ENCODE measurements around the gene RALGAPB.
"Not testable (repeated sequence)": the region's sequence is repeated elsewhere in the genome, so short reads cannot be mapped to it uniquely, and the experiment has no call there.

The RALGAPB gene

DNA sequence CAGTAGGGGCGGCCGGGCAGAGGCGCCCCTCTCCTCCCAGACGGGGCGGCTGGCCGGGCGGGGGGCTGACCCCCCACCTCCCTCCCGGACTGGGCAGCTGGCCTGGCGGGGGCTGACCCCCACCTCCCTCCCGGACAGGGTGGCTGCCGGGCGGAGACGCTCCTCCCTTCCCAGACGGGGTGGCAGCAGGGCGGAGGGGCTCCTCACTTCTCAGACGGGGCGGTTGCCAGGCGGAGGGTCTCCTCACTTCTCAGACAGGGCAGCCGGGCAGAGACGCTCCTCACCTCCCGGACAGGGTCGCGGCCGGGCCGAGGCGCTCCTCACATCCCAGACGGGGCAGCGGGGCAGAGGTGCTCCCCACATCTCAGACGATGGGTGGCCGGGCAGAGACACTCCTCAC, 11.1 kb upstream of the RALGAPB start:
- not testable (repeated sequence) for H4K20me1 ChIP-seq (ENCODE audit: insufficient read depth, low read length); H3K4me3 ChIP-seq (ENCODE audit: low read depth in 1 of 2, low read length in 2 of 2); H3K79me2 ChIP-seq (ENCODE audit: insufficient read depth, low read length); H3K4me1 ChIP-seq (ENCODE audit: insufficient read depth, low read length); H3K9me3 ChIP-seq (ENCODE audit: insufficient read depth, low read length, severe bottlenecking); H3K27ac ChIP-seq (ENCODE audit: low read length); H3K36me3 ChIP-seq (ENCODE audit: insufficient read depth, low read length); H3K27me3 ChIP-seq (ENCODE audit: insufficient read depth, low read length, poor library complexity); H2AFZ ChIP-seq (ENCODE audit: low read depth, low read length); DNase-seq; ATAC-seq (ENCODE audit: insufficient read depth, low read depth); H3K9ac ChIP-seq (ENCODE audit: low read depth, low read length); H3K4me2 ChIP-seq (ENCODE audit: insufficient read depth, low read length)

DNA sequence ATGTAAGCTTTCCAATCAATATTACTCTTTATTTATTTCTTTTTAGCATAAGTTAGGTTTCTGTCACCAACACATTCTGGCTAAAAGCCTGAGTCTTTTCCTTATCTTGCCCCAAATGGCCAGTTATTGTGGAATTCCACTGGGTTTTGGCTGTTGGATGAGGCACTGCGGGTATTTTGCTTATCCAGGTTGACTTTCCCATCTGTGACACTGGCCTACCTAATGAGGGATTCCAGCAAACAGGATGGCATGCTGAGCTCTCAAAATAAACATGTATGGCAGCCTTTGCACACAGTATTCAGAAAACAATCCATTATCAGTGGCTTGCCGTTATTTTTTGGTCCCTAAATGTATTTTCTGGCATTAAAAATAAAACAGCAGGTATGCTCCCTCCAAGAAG, 6.5 kb upstream of the RALGAPB start:
- Histone ChIP-seq H2AFZ (ENCODE audit: low read depth, low read length) (no peak overlapping the region), H3K4me1 (ENCODE audit: insufficient read depth, low read length) (no peaks in the 10 kb centered on the region), H3K27ac (ENCODE audit: low read length) (no peak overlapping the region), H3K79me2 (ENCODE audit: insufficient read depth, low read length) (no peaks in the 10 kb centered on the region), H3K9me3 (ENCODE audit: insufficient read depth, low read length, severe bottlenecking) (no peaks in the 10 kb centered on the region), H3K27me3 (ENCODE audit: insufficient read depth, low read length, poor library complexity) (no peaks in the 10 kb centered on the region), H3K9ac (ENCODE audit: low read depth, low read length) (no peak overlapping the region), H3K4me3 (ENCODE audit: low read depth in 1 of 2, low read length in 2 of 2) (no peak overlapping the region), H4K20me1 (ENCODE audit: insufficient read depth, low read length) (no peaks in the 10 kb centered on the region), H3K4me2 (ENCODE audit: insufficient read depth, low read length) (no peak overlapping the region), H3K36me3 (ENCODE audit: insufficient read depth, low read length) (no peaks in the 10 kb centered on the region)
- ATAC-seq (ENCODE audit: insufficient read depth, low read depth) (no peak), DNase-seq (no peak)
- TF ChIP-seq, protein P1, sequence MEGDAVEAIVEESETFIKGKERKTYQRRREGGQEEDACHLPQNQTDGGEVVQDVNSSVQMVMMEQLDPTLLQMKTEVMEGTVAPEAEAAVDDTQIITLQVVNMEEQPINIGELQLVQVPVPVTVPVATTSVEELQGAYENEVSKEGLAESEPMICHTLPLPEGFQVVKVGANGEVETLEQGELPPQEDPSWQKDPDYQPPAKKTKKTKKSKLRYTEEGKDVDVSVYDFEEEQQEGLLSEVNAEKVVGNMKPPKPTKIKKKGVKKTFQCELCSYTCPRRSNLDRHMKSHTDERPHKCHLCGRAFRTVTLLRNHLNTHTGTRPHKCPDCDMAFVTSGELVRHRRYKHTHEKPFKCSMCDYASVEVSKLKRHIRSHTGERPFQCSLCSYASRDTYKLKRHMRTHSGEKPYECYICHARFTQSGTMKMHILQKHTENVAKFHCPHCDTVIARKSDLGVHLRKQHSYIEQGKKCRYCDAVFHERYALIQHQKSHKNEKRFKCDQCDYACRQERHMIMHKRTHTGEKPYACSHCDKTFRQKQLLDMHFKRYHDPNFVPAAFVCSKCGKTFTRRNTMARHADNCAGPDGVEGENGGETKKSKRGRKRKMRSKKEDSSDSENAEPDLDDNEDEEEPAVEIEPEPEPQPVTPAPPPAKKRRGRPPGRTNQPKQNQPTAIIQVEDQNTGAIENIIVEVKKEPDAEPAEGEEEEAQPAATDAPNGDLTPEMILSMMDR (IDR thresholded peaks at IDR 0.05; ENCODE audit: borderline replicate concordance, extremely low read depth, low read length, poor library complexity, severe bottlenecking), result no peak
- no peak for TF ChIP-seq EZH2 (IDR thresholded peaks at IDR 0.05; ENCODE audit: borderline replicate concordance, low read depth, low read length, severe bottlenecking)

DNA sequence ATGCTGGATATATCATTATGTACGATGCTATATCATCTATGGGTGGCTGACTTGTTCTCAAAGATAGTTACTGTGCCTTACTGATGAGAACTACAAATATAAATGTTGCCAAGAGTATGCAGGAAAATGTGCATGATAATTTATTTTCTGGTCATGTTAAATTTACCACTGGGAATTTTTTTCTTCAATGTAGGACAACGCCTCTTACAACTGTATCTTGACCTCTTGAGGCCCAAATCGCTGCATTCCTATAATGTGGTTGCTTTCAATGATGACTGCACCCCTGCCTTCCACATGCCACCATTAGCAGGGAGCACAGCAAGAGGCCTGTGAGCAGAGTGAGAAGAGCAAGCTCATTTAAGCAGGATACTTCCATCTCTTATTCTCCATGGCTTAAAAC, 5.7 kb upstream of the RALGAPB start:
- Histone ChIP-seq H3K4me3 (ENCODE audit: low read depth in 1 of 2, low read length in 2 of 2) (no peak overlapping the region), H3K27ac (ENCODE audit: low read length) (no peak overlapping the region), H3K9me3 (ENCODE audit: insufficient read depth, low read length, severe bottlenecking) (no peaks in the 10 kb centered on the region), H3K36me3 (ENCODE audit: insufficient read depth, low read length) (no peaks in the 10 kb centered on the region), H3K4me2 (ENCODE audit: insufficient read depth, low read length) (no peak overlapping the region), H3K79me2 (ENCODE audit: insufficient read depth, low read length) (no peaks in the 10 kb centered on the region), H2AFZ (ENCODE audit: low read depth, low read length) (no peak overlapping the region), H3K9ac (ENCODE audit: low read depth, low read length) (no peak overlapping the region), H3K4me1 (ENCODE audit: insufficient read depth, low read length) (peaks cover 6% of the 10 kb centered on the region), H3K27me3 (ENCODE audit: insufficient read depth, low read length, poor library complexity) (no peaks in the 10 kb centered on the region), H4K20me1 (ENCODE audit: insufficient read depth, low read length) (no peaks in the 10 kb centered on the region)
- no peak for ATAC-seq (ENCODE audit: insufficient read depth, low read depth)
- DNase-seq, result no peak
- TF ChIP-seq, protein P1 (IDR thresholded peaks at IDR 0.05; ENCODE audit: borderline replicate concordance, extremely low read depth, low read length, poor library complexity, severe bottlenecking), result no peak
- no peak for TF ChIP-seq EZH2 (IDR thresholded peaks at IDR 0.05; ENCODE audit: borderline replicate concordance, low read depth, low read length, severe bottlenecking)

DNA sequence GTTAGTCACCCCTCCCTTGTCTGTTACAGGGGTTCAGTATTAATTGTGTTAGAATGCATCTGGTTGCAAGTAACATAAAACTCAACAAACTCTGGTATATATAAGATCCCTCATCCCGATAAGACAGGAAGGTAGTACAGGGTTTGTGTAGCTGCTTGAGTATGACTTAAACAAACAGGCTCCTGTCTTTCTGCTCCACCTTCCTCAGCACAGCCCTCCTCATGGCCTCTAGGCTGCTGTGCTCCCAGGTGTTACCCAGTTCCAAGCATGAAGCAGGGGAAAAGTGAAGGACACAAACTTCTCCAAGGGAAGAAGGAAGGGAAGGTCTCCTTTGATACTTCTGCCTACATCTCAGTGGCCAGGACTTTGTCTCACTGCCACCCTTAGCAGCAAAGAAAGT, 1.4 kb upstream of the RALGAPB start:
- Histone ChIP-seq H3K9me3 (ENCODE audit: insufficient read depth, low read length, severe bottlenecking) (no peaks in the 10 kb centered on the region), H3K27me3 (ENCODE audit: insufficient read depth, low read length, poor library complexity) (no peaks in the 10 kb centered on the region), H3K4me3 (ENCODE audit: low read depth in 1 of 2, low read length in 2 of 2) (no peak overlapping the region), H4K20me1 (ENCODE audit: insufficient read depth, low read length) (peaks cover 27% of the 10 kb centered on the region), H3K9ac (ENCODE audit: low read depth, low read length) (no peak overlapping the region), H3K79me2 (ENCODE audit: insufficient read depth, low read length) (peaks cover 34% of the 10 kb centered on the region), H3K27ac (ENCODE audit: low read length) (no peak overlapping the region), H3K4me1 (ENCODE audit: insufficient read depth, low read length) (peaks cover 35% of the 10 kb centered on the region), H2AFZ (ENCODE audit: low read depth, low read length) (peak overlapping the region; percentile 96), H3K4me2 (ENCODE audit: insufficient read depth, low read length) (no peak overlapping the region), H3K36me3 (ENCODE audit: insufficient read depth, low read length) (no peaks in the 10 kb centered on the region)
- DNase-seq (no peak), ATAC-seq (ENCODE audit: insufficient read depth, low read depth) (no peak)
- TF ChIP-seq, protein P1 (IDR thresholded peaks at IDR 0.05; ENCODE audit: borderline replicate concordance, extremely low read depth, low read length, poor library complexity, severe bottlenecking), result no peak
- TF ChIP-seq EZH2 (IDR thresholded peaks at IDR 0.05; ENCODE audit: borderline replicate concordance, low read depth, low read length, severe bottlenecking), result no peak

Data from DND-41 (cell line).